GM21576 (cell line): ENCODE measurements around the gene NACC2.

Experiments used
- ATAC-seq: cut with Tn5 transposase; IDR thresholded peaks from one replicate; pipeline ENCODE4 v1.9.1; 2021; ENCODE audit warnings: mild to moderate bottlenecking, moderate library complexity; ENCODE audit not compliant: unreplicated experiment

Gene NACC2

GRCh38 chr9:136095070-136096058 is at the start of gene NACC2:
Gene NACC2, minus strand, starts transcription at chr9:136095289. Its CDS starts 44,768 bp downstream, at chr9:136050521.
- ATAC-seq: no peak

GRCh38 chr9:136144450-136144849 is 49.4 kb upstream of the NACC2 start:
- ATAC-seq: no peak

- ATAC-seq: no peak
Observed at GRCh38 chr9:136143215-136144001, 48.3 kb upstream of the NACC2 start.

GRCh38 chr9:136142859-136143214 is 47.7 kb upstream of the NACC2 start:
- ATAC-seq: no peak

- ATAC-seq: no peak
Observed at GRCh38 chr9:136142414-136142796, 47.3 kb upstream of the NACC2 start.

- no peak for ATAC-seq
Observed at GRCh38 chr9:136141682-136142413, 46.8 kb upstream of the NACC2 start.

- no peak for ATAC-seq
Observed at GRCh38 chr9:136140966-136141365, 45.9 kb upstream of the NACC2 start.

GRCh38 chr9:136140046-136140445 is 45.0 kb upstream of the NACC2 start:
- ATAC-seq: no peak

GRCh38 chr9:136138566-136138965 is 43.5 kb upstream of the NACC2 start:
- ATAC-seq: no peak

GRCh38 chr9:136137321-136138265 is 42.5 kb upstream of the NACC2 start:
- no peak for ATAC-seq

GRCh38 chr9:136136127-136136925 is 41.2 kb upstream of the NACC2 start:
- no peak for ATAC-seq

- no peak for ATAC-seq
Observed at GRCh38 chr9:136135326-136136126, 40.4 kb upstream of the NACC2 start.

GRCh38 chr9:136133959-136134484 is 38.9 kb upstream of the NACC2 start:
- no peak for ATAC-seq

- ATAC-seq: no peak
Observed at GRCh38 chr9:136133191-136133958, 38.3 kb upstream of the NACC2 start.

GRCh38 chr9:136132512-136133050 is 37.5 kb upstream of the NACC2 start:
- ATAC-seq: no peak

GRCh38 chr9:136131629-136132511 is 36.8 kb upstream of the NACC2 start:
- ATAC-seq: no peak
